ENCODE measurements around the gene ELOA.
"Not testable (repeated sequence)": the region's sequence is repeated elsewhere in the genome, so short reads cannot be mapped to it uniquely, and the experiment has no call there.

Gene ELOA

DNA sequence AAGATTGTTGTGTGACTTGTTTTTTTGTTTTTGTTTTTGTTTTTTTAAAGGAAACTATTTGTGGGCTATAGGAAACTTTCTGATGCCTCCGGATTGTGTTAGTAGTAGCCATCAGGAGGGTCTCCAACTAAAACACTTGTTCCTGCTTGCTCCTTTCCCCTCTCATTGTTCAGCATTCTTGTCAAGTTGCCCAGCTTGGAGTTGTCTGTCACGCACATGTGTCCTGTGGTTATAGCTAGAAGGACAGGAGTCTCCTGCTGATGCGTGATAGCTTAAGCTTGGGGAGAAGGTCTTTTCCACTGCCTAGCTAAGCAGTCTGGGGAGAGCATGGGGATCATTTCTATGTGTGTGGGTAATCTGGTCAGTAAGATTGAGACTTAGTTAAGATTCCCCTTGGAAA, 44.4 kb downstream of the ELOA start:
- DNase-seq: no peak

DNA sequence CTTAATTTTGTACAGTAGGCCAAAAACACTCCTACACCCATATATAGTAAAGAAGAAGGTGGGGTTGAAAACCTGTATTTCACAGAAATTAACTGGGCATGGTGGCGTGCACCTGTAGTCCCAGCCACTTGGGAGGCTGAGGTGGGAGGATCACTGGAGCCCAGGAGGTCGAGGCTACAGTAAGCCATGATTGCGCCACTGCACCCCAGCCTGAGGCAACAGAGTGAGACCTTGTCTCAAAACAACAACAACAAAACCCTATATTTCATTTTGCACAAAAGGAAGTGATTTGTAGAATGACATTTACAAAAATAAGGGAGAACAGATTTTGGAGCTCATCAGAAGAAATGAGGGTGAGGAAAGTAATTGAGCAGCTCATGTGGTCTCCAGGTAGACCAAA, 45.4 kb downstream of the ELOA start:
- DNase-seq: no peak

DNA sequence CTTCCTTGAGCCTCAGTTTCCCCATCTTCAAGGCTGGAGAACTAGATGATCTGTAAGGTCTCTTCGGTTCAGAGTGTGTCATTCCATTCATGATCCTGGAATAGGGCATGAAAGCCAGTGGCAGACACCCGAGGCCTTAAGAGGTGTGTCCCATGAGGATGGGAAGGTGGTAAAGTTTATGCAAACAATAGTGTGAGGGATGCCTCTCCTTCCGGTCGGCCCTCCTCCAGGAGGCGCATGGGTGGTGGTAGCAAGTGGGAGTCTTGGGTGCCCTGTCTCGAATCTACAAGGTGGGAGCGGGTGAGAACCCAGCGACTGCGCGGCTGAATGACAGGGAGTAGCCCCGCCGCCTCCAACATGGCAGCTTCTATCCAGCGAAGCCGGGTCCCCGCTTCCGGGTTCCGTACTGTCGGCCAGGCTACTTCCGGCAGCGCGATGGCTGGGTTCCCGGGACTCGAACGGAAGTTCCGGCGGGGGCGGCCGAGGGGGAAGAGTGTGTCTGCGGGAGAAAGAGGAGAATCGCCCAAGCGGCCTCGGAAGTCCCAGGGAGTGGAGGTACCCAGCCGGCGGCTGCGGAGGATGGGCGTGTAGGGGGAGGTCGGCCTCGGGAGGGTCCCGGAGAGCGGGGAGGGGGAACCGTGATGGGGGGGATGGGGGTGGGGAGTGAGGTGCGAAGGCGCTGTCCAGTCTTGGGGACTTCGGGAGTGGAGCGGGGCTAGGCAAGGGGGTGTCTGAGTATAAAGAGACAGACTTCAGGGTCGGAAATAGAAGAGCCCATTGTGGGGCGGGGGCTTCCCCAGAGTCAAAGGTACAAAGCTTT, 47.6 kb downstream of the ELOA start, which contains the start of gene LYPLA2:
LYPLA2 (plus strand) TSS at position 450 of the 820 bp plus-strand sequence. CDS start 1,538 bp downstream, outside the sequence.
- DNase-seq: peak; percentile 88

DNA sequence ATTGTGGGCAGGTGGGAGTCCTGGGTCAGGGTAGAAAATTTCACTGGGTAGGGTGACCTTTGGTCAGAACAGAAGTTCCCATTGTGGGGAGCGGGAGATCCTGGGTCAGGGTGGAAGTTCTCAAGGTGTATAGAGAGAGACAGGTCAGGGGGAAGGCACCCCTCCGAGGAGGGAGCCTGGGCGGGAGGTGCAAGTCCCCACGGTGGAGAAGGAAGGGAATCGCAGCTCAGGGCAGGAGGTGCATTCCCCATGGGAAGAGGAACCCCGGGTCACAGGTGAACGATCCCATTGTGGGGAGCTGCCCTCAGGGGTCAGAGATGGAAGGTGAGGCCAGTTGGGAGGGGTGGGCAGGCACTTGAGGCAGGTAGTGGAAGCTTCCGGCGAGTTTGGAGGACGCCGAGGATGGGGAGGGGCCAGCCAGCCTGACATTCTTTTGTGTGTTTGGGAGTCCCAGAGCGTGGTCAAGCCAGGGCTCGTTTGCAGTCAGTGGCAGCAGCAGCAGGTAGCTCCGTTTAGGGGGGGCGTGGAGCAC, 48.3 kb downstream of the ELOA start:
- peak; percentile 23 for DNase-seq

DNA sequence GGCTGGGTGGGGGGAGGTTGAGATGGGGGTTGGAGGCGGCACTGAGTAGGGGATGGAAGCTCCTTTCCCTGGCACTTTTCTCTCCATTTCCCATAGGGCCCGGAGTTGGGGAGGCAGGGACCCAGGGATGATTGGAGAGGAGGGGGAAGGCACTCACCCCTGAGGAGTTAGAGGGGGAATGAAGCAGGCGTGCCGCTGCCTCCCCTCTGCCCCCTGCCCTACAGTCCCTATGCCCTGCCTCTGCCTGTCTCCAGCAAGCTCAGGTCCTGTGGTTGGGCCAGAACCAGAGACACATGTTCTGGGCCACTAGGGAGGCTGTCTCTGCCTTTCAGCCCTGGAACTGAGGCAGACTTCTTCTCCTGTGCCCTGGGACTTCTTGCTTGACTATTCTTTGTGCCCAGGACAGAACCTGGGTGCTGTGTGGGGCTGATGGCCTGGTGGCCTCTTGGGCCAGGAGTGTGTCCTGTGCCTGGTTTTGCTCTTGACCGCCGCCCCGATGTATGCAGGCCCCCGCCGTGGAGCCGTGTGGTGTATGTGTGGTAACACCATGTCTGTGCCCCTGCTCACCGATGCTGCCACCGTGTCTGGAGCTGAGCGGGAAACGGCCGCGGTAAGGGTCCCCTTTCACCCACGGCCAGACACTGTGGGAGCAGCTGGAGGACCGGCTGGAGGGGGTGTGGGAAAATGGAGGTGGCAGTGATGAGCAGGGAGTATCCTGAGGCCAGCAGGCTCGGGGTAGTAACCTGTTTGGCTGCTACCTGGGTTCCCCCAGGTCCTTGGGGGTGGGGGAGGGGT, 49.1 kb downstream of the ELOA start:
- no peak for DNase-seq

DNA sequence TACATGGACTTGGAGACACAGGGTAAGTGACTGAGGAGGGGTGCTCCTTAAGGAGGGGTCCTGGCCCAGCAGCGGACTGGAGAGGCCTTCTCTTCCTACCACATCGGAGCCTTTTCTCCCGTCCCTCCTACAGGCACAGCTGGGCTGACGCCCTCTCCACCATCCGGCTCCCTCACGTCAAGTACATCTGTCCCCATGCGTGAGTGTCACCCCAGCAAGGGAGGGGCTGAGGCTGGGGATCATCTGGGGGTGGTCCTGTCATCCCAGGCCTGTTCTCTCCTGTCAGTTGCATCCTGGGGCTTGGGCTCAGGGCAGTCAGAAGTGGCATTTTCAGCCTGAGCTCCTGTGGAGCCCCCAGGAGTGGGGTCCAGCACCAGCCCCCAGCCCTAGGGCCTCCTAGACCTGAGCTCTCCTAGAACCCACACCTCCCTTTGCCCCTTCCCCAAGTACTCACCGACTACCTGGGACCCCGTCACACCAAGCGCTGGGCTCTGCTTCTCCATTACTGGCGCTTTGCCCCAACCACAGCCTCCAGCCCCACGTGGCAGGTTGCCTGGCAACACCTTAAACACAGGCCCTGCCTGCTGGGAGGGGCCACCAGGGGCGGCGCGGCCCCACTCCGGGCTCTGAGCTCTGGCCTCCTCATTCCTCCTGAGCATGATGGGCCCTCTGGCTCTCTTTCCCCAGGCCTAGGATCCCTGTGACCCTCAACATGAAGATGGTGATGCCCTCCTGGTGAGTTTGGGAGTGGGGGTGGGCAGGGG, 49.9 kb downstream of the ELOA start:
- no peak for DNase-seq

DNA sequence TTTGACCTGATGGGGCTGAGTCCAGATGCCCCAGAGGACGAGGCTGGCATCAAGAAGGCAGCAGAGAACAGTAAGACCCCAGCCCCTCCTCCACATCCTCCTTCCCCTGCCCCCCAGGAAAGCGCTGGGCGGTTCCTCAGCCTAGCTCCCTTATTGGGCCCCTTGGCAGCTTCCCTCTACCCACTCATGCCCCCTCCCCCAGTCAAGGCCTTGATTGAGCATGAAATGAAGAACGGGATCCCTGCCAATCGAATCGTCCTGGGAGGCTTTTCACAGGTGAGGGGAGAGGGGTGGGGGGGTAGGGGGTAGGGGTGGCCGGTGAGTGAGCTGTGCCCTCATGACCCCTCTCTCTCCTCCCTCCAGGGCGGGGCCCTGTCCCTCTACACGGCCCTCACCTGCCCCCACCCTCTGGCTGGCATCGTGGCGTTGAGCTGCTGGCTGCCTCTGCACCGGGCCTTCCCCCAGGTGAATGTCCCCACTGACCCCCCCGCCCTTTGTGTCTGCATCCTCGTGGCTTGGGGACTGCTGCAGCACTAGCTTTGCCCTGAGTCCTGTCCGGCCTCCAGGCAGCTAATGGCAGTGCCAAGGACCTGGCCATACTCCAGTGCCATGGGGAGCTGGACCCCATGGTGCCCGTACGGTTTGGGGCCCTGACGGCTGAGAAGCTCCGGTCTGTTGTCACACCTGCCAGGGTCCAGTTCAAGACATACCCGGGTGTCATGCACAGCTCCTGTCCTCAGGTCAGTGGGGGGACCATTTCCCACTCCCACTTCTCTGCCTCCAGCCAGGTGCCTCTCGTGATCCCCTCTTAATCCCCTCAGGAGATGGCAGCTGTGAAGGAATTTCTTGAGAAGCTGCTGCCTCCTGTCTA, 50.8 kb downstream of the ELOA start:
- DNase-seq: no peak

DNA sequence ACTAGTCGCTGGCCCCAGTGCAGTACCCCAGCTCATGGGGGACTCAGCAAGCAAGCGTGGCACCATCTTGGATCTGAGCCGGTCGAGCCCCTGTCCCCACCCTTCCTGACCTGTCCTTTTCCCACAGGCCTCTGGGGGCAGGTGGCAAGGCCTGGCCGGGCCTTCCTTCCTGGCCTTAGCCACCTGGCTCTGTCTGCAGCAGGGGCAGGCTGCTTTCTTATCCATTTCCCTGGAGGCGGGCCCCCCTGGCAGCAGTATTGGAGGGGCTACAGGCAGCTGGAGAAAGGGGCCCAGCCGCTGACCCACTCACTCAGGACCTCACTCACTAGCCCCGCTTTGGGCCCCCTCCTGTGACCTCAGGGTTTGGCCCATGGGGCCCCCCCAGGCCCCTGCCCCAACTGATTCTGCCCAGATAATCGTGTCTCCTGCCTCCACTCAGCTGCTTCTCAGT, 51.5 kb downstream of the ELOA start:
- not testable (repeated sequence) for DNase-seq

DNA sequence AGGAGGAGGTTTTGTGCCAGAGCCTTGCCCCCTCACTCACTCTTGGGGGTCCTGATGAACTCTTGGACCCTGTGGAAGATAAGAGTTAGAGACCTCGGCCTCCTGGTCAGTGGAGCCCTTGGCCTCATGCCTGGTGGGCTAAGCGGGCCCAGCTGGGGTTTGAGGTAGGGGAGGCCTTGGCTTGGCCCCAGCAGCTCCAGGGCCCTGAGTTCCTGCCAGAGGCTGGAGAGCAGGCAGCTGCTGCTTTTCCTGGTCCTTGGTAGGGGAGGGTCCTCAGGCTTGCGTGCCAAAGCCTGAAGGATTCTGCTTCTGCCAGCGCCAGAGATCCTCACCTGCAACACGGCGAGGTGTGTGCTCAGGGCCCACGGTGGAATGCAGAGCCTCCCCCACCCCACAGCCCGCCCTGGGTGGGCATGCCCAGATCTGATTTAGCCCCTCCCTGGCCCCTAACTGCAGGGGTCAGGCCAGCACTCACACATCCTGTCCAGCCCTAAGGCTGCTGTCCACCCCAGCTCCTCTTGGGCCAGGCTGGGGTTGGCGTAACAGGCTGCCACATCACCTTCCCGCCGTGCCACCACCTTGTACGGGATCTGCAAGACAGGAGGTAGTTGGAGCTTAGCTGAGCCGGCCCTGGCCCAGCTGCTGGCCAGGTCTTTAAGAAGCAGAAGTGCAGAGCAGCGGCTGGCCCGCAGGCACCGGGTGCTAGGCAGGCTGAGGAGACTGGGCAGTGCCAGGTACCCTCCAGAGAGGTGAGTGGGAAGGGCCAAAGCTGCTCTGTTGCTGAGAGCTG, 52.6 kb downstream of the ELOA start:
- no peak for DNase-seq

DNA sequence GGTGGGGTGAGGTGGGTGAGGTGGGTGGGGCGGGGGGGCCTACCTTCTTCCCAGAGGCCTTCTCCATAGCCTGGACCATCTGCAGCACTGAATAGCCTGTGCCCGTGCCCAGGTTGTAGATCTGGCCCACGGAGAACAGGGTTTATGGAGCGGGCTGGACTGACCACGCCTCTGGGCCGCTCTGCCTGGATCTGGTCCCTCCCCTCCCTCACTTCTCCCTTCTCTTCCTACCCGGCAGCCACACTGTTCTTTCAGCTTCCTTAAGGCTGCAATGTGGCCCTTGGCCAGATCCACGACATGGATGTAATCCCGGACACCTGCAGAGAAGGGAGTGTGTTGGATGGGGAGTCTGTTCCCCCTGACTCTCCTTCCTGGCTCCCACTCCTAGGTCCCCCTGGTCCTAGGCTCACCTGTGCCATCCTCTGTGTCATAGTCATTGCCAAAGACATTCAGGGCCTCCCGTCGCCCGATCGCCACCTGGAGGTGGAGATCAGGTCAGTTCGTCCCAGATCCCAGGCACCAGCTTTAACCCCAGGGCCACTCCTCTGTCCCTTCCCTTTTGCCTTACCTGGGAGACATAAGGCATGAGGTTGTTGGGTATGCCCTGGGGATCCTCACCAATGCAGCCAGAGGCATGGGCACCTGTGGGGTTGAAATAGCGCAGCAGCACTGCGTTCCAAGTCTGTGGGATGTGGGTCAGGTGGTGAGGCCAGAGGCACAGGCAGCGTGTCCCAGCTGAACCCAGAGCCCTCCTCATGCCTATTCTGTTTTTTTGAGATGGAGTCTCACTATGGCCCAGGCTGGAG, 53.4 kb downstream of the ELOA start:
- DNase-seq: no peak

DNA sequence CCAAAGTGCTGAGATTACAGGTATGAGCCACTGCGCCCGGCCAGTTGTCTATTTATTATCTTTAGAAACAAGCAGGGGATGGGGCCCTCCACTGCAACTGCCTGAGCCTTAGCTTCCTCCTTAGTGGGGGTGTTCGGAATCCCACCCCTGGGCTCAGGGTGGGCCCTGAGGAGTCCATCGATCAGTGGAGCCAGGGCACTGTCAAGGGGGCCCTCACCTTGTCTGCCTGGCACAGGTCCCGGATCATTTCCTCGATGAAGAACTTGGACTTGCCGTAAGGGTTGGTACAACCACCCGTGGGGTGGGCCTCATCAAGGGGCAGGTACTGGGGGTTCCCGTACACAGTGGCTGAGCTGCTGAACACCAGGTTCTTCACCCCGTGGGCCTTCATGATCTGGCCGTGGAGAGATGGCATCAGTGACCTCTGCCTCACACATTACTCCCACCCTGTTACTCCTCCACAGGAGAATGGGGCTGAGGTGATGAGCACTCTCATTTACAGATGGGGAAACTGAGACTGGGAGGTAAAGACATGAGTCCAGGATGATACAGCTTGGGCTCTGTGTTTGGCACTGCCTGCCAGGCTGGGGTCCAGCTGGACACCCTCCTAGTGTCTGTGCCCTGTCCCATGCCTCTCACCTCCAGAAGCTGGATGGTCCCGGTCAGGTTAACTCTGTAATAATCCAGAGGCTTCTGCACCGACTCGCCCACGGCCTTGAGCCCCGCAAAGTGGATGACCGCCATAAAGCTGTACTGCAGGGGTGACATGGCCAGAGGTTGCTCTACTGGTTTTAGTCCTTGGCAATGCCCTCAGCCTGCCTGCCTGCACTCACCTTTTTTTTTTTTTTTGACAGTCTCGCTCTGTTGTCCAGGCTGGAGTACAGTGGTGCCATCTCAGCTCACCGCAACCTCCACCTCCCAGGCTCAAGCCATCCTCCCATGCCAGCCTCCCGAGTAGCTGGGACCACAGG, 54.5 kb downstream of the ELOA start:
- DNase-seq: no peak

DNA sequence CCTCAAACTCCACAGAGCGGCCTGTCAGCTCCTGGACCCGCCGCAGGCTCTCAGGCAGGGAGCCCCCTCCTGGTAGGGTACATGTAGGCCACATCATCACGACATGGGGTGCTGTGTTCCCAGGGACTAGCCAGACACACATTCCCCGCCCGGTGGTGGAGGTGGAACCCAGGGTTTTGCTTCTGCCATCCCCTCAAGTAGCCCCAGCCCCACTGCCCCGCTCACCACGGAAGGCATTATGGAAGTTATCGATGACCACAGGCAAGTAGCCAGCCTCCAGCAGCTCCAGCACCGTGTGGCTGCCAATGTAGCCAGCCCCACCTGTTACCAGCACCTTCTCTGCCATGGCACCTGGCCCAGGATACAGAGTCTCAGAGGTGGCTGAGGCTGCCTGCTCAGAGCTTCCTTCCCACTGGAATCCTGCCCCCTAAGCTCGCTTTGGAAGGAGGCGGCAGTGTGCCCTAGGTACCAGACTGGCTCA, 55.4 kb downstream of the ELOA start:
- no peak for DNase-seq

DNA sequence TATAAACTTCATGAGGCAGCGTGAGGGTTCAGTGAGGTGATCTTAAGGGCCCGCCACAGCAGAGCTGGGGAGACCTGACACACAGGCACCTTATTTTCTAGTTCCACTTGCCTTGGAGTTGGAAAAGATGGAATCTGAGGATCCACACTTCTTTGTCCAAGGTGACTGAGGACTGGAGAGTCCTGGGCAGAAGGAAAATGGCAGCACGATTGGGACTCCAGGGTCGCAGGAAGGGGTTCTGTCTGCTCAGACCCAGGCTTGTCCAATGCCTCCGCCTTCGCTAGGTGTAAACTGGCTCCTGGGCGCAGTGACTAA, 55.9 kb downstream of the ELOA start:
- DNase-seq: no peak

DNA sequence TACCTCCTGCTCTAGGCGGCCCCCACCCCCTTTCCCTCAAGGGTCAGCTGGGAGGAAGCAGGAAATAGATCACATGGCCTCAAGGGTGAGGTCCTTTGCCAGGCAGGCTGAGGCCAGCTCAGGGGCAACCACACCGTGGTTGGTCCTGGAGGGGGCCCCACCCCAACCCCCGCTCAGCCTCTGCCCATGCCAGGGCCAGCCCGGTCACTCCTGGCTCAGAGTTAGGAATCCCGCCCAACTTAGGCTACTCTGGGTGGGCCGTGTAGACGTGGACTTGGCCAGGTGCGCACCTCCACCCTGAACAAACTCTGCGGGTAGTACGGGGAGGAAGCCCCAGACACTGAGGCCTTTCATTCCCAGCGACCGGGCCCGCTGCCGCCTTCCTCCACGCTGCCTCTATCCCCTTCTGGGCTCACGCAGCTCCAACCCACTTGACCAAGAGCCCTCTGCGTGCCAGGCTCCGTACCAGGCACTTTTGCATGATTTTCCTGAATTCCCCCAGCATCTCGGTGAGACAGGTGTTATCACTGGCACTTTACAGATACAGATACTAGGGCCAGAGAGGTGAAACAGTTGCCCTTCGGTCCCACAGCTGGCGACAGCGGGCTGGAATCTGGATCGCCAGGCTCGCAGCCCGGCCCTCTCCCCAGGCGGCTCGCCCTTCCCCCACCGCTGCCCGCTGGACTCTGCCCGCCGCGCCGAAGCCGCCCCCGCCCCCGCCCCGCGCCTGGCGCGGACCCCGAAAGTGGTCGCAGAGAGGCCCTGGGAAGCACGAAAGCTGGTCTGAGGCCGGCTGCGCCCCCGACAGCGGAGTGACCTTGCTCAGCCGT, 56.5 kb downstream of the ELOA start:
- no peak for DNase-seq

DNA sequence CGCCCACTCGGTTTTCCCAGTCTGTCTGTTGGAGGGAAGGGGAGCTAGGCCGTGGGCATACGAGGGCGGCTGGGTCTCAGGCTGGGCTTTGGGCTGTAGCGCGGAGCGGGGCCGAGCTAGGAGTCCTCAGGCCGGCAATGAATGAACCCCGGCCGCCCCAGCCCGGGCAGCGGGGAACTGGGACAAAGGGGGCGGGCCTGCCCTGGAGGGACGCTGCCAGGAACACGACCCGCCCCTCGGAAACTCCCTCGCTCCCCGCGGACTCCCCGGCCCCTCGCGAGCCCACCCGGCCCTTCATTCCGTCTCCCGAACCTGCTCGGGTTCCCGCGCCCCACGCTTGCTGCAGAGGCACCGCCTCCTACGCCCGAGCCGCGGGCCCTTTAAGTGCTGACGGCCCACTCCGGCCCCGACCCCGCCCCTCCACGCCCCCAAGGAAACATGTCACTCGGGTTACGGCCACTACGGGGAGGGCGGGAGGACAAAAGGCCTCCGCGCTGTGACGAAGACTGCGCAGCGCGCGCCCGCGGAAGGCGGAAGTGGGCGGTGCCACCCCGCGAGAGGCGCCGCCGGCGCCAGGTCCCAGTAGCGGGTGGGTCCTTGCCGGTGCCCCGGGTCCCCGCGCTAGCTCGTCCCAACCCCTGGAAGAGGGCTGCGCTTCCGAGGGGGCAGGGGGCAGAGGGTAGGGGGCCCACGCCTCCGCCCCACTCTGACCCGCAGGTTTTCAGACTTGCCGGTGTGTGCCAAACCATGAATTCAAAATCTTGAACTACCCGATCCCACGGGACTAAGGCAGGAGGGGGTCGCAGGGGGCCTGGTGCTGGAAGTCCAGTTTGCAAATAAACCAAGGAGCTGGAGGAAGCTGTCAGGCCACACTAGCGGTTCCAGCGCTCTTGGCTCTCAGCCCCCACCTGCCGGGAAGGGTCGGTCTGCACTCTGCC, 57.4 kb downstream of the ELOA start, which contains the start of gene GALE:
GALE (minus strand) TSS at position 355 of the 938 bp plus-strand sequence. CDS start 1,747 bp downstream, outside the sequence.
- peak; percentile 95 for DNase-seq

DNA sequence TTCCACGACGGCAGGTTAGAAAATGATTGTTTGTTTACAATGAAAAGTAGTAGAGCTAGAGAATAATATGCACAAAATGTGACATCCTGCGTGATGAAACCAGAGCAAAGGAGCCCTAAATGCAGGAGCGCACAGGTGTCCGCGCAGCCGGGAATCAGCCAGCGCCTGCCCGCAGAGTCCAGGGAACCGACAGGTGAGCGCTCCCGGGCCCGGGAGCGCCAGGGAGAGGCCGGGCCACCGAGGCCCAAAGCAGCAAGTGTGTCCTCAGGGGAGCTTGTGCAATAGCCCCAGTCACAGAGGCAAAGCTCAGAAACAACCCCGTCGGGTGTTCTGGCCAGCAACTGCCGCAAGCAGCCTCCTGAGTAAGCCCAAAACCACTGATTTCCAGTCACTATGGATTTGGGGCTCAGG, 58.1 kb downstream of the ELOA start:
- DNase-seq: no peak

DNA sequence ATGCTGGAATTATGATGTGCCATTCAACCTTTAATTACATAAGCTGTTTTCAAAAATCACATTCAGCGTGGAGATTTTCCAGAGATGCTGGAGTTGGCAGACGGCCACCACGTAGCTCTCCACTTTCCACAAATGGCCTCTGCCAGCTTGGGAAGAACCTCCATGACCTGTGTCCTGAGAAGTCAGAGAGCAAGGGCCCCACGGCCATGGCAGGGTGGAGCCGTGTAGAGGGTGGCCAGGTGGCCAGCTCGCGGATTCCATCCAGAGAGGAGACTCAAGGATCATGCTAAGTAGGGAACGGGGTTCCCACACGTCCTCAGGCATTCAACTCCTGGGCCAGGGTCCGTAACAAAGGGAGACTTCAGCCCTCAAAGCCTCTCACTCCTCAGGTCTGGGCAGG, 58.6 kb downstream of the ELOA start:
- peak; percentile 21 for DNase-seq

Measured in NCI-H1105 (cell line).